ENCODE measurements around the gene MAFF.
"Not testable (repeated sequence)": the region's sequence is repeated elsewhere in the genome, so short reads cannot be mapped to it uniquely, and the experiment has no call there.

GRCh38 chr22:38154563-38154915 lies 47.3 kb upstream of the MAFF start:
- not testable (repeated sequence) for TF ChIP-seq CTCF (IDR thresholded peaks at IDR 0.05; ENCODE audit: low read depth, low read length); EZH2phosphoT487 (IDR thresholded peaks at IDR 0.05; ENCODE audit: low read depth)

All from OCI-LY3 (cell line).